Nephron (organoid): ENCODE measurements around the gene EPHB6.

Source experiments
- H3K27ac Mint-ChIP-seq, 3 experiments: 2 replicates each; pipeline ENCODE4 v1.8.0; 2020; ENCODE audit warnings: mixed read lengths in 3 of 3, mild to moderate bottlenecking in 2 of 3, moderate library complexity in 1 of 3
- H3K27me3 Mint-ChIP-seq: 2 replicates; pipeline ENCODE4 v1.8.0; 2021; ENCODE audit warnings: low read depth, mild to moderate bottlenecking, moderate library complexity, mixed read lengths
- H3K36me3 Mint-ChIP-seq: 2 replicates; pipeline ENCODE4 v1.8.0; 2020; ENCODE audit warnings: low read depth, mixed read lengths
- H3K4me1 Mint-ChIP-seq: 2 replicates; pipeline ENCODE4 v1.8.0; 2020; ENCODE audit warnings: mixed read lengths
- H3K4me3 Mint-ChIP-seq, 3 experiments: 2 replicates each; pipeline ENCODE4 v1.8.0; 2020; ENCODE audit warnings: mild to moderate bottlenecking in 3 of 3, mixed read lengths in 3 of 3, moderate library complexity in 2 of 3
- H3K9me3 Mint-ChIP-seq: 2 replicates; pipeline ENCODE4 v1.8.0; 2020; ENCODE audit warnings: mixed read lengths
- CTCF ChIP-seq, 3 experiments: fragments of 200-600 bp; sonication (generic); IDR thresholded peaks; one replicate each; pipeline ENCODE4 v1.5.0; 2021; ENCODE audit warnings: antibody characterized with exemption in 3 of 3; ENCODE audit not compliant: unreplicated experiment in 3 of 3

The EPHB6 gene

GRCh38 chr7:142813226-142813625 lies 41.6 kb upstream of the EPHB6 start:
- TF ChIP-seq CTCF (IDR thresholded peaks at IDR 0.05; ENCODE audit: unreplicated experiment in 3 of 3) = no peak
- Mint-ChIP-seq H3K9me3 (no peaks in the 10 kb centered on the region), H3K27me3 (peaks cover 54% of the 10 kb centered on the region), H3K27ac (no peak overlapping the region), H3K4me3 (no peak overlapping the region), H3K4me1 (no peaks in the 10 kb centered on the region), H3K36me3 (no peaks in the 10 kb centered on the region)

- no peak for TF ChIP-seq CTCF (IDR thresholded peaks at IDR 0.05; ENCODE audit: unreplicated experiment in 3 of 3)
- no peak overlapping the region for H3K27ac Mint-ChIP-seq
- no peak overlapping the region for H3K4me3 Mint-ChIP-seq
Observed at GRCh38 chr7:142813699-142814098, 41.2 kb upstream of the EPHB6 start.

DNA sequence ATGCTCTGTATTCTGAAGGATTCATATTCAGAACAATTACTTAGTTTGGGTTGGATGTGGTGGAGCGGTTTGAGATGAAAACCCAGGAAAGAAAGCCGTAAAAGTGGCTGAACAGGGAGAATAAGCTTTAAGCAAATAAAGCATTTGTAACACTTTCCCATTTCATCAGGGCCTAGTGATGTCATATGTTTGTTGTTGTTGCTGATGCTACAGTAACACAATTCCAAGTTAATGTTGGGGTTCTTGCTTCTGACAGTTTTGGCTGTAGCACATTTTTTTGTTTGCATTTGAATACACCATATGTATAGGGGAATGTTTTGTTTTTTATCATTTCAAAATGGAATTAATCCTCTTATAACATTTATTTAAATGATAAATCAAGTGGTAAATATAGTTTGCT lies 40.4 kb upstream of the EPHB6 start:
- no peaks in the 10 kb centered on the region for H3K4me1 Mint-ChIP-seq
- no peaks in the 10 kb centered on the region for H3K9me3 Mint-ChIP-seq
- no peaks in the 10 kb centered on the region for H3K36me3 Mint-ChIP-seq
- H3K4me3 Mint-ChIP-seq = no peak overlapping the region
- H3K27ac Mint-ChIP-seq = no peak overlapping the region
- H3K27me3 Mint-ChIP-seq = peaks cover 46% of the 10 kb centered on the region
- TF ChIP-seq CTCF (IDR thresholded peaks at IDR 0.05; ENCODE audit: unreplicated experiment in 3 of 3) = no peak

More at GRCh38 chr7:142813699-142814098, 41.2 kb upstream of the EPHB6 start:
- H3K36me3 Mint-ChIP-seq = no peaks in the 10 kb centered on the region
- peaks cover 50% of the 10 kb centered on the region for H3K27me3 Mint-ChIP-seq
- no peaks in the 10 kb centered on the region for H3K9me3 Mint-ChIP-seq
- no peaks in the 10 kb centered on the region for H3K4me1 Mint-ChIP-seq

DNA sequence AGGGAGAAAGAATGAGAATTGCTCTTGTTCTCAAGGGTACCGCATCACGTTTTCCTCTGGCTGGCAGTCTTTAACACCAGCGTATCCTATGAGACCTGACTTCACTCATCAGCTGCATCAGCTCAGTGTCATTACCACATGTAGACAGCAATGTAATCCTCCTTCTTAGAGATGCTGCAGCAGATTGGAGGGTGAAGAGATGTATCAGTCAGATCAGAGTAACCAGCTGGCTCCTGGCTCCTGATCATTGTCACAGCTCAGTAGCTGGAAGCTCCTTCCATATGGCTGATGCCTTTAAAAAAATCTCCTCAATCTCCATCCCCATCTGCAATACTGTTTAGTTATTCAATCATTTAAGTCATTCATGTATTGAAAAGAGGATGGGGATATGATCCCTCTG lies 39.7 kb upstream of the EPHB6 start:
- no peak for TF ChIP-seq CTCF (IDR thresholded peaks at IDR 0.05; ENCODE audit: unreplicated experiment in 3 of 3)
- H3K36me3 Mint-ChIP-seq = no peaks in the 10 kb centered on the region
- peaks cover 42% of the 10 kb centered on the region for H3K27me3 Mint-ChIP-seq
- H3K9me3 Mint-ChIP-seq = no peaks in the 10 kb centered on the region
- no peak overlapping the region for H3K27ac Mint-ChIP-seq
- no peak overlapping the region for H3K4me3 Mint-ChIP-seq
- H3K4me1 Mint-ChIP-seq = no peaks in the 10 kb centered on the region

GRCh38 chr7:142817506-142817905 lies 37.4 kb upstream of the EPHB6 start:
- no peak overlapping the region for H3K4me3 Mint-ChIP-seq
- no peak for TF ChIP-seq CTCF (IDR thresholded peaks at IDR 0.05; ENCODE audit: unreplicated experiment in 3 of 3)
- H3K9me3 Mint-ChIP-seq = peaks cover 8% of the 10 kb centered on the region
- H3K27me3 Mint-ChIP-seq = peaks cover 26% of the 10 kb centered on the region
- no peaks in the 10 kb centered on the region for H3K4me1 Mint-ChIP-seq
- no peaks in the 10 kb centered on the region for H3K36me3 Mint-ChIP-seq
- H3K27ac Mint-ChIP-seq = no peak overlapping the region

- Mint-ChIP-seq H3K27me3 (peaks cover 9% of the 10 kb centered on the region), H3K9me3 (peaks cover 8% of the 10 kb centered on the region), H3K4me1 (no peaks in the 10 kb centered on the region), H3K4me3 (no peak overlapping the region), H3K27ac (no peak overlapping the region), H3K36me3 (no peaks in the 10 kb centered on the region)
- no peak for TF ChIP-seq CTCF (IDR thresholded peaks at IDR 0.05; ENCODE audit: unreplicated experiment in 3 of 3)
Observed at GRCh38 chr7:142819530-142819929, 35.3 kb upstream of the EPHB6 start.
